Activated naive CD8-positive, alpha-beta T cell (primary cell): Measurements from ENCODE around the gene CCDC191.
A peak's percentile ranks its signal among the peaks of the same experiment; 100 is the strongest.

Experiments used
- H3K27ac Mint-ChIP-seq: one replicate; pipeline ENCODE4 v1.8.0; 2021; ENCODE audit warnings: mixed read lengths
- H3K27me3 Mint-ChIP-seq: one replicate; pipeline ENCODE4 v1.8.0; 2021; ENCODE audit warnings: mixed read lengths
- H3K36me3 Mint-ChIP-seq: one replicate; pipeline ENCODE4 v1.8.0; 2021; ENCODE audit warnings: mixed read lengths
- H3K4me1 Mint-ChIP-seq: one replicate; pipeline ENCODE4 v1.8.0; 2021; ENCODE audit warnings: low read depth, mixed read lengths
- H3K4me3 Mint-ChIP-seq: one replicate; pipeline ENCODE4 v1.8.0; 2021; ENCODE audit warnings: mild to moderate bottlenecking, mixed read lengths
- H3K9me3 Mint-ChIP-seq: one replicate; pipeline ENCODE4 v1.8.0; 2021; ENCODE audit warnings: low read depth, mixed read lengths

CCDC191 gene

GRCh38 chr3:113954091-113954685 lies 102.1 kb downstream of the CCDC191 start:
- Mint-ChIP-seq H3K27ac (no peak overlapping the region), H3K9me3 (no peaks in the 10 kb centered on the region), H3K4me1 (peaks cover 13% of the 10 kb centered on the region), H3K36me3 (peaks cover 5% of the 10 kb centered on the region), H3K4me3 (no peak overlapping the region), H3K27me3 (peaks cover 4% of the 10 kb centered on the region)

GRCh38 chr3:113953677-113954076 lies 102.6 kb downstream of the CCDC191 start:
- Mint-ChIP-seq H3K4me1 (peaks cover 16% of the 10 kb centered on the region), H3K9me3 (no peaks in the 10 kb centered on the region), H3K4me3 (no peak overlapping the region), H3K36me3 (peaks cover 5% of the 10 kb centered on the region), H3K27me3 (peaks cover 4% of the 10 kb centered on the region), H3K27ac (no peak overlapping the region)

GRCh38 chr3:113952921-113953320 lies 103.4 kb downstream of the CCDC191 start:
- H3K9me3 Mint-ChIP-seq, result no peaks in the 10 kb centered on the region
- peaks cover 4% of the 10 kb centered on the region for H3K27me3 Mint-ChIP-seq
- no peak overlapping the region for H3K4me3 Mint-ChIP-seq
- H3K36me3 Mint-ChIP-seq, result peaks cover 5% of the 10 kb centered on the region
- no peak overlapping the region for H3K27ac Mint-ChIP-seq
- H3K4me1 Mint-ChIP-seq, result peaks cover 18% of the 10 kb centered on the region

- H3K27ac Mint-ChIP-seq, result no peak overlapping the region
Observed at GRCh38 chr3:113948015-113948917, 108.1 kb downstream of the CCDC191 start.

GRCh38 chr3:113947372-113948014 lies 108.8 kb downstream of the CCDC191 start, which contains the start of gene ZDHHC23:
Gene ZDHHC23 (plus strand): TSS chr3:113948013. CDS start chr3:113948803, 790 bp downstream.
- no peaks in the 10 kb centered on the region for H3K36me3 Mint-ChIP-seq
- H3K4me3 Mint-ChIP-seq, result peak within 1 kb of the TSS; percentile 87
- H3K27ac Mint-ChIP-seq, result peak within 1 kb of the TSS; percentile 71
- peaks cover 10% of the 10 kb centered on the region for H3K4me1 Mint-ChIP-seq
- H3K9me3 Mint-ChIP-seq, result no peaks in the 10 kb centered on the region
- peaks cover 9% of the 10 kb centered on the region for H3K27me3 Mint-ChIP-seq

More at GRCh38 chr3:113948015-113948917, 108.1 kb downstream of the CCDC191 start:
- Mint-ChIP-seq H3K36me3 (peaks cover 5% of the 10 kb centered on the region), H3K9me3 (no peaks in the 10 kb centered on the region), H3K4me1 (peaks cover 13% of the 10 kb centered on the region), H3K4me3 (peak overlapping the region; percentile 78), H3K27me3 (peaks cover 11% of the 10 kb centered on the region)

GRCh38 chr3:113946831-113947230 lies 109.5 kb downstream of the CCDC191 start:
- Mint-ChIP-seq H3K36me3 (no peaks in the 10 kb centered on the region), H3K27me3 (peaks cover 9% of the 10 kb centered on the region)

GRCh38 chr3:113927556-113927955 lies 128.8 kb downstream of the CCDC191 start:
- Mint-ChIP-seq H3K9me3 (peaks cover 21% of the 10 kb centered on the region), H3K27ac (no peak overlapping the region), H3K4me1 (no peaks in the 10 kb centered on the region), H3K27me3 (peaks cover 7% of the 10 kb centered on the region), H3K36me3 (peaks cover 14% of the 10 kb centered on the region), H3K4me3 (no peak overlapping the region)

More at GRCh38 chr3:113946831-113947230, 109.5 kb downstream of the CCDC191 start:
- Mint-ChIP-seq H3K4me1 (peaks cover 10% of the 10 kb centered on the region), H3K9me3 (no peaks in the 10 kb centered on the region), H3K4me3 (peak overlapping the region; percentile 87), H3K27ac (peak overlapping the region; percentile 71)

GRCh38 chr3:113914646-113915045 lies 141.7 kb downstream of the CCDC191 start:
- H3K4me1 Mint-ChIP-seq, result peaks cover 5% of the 10 kb centered on the region
- H3K27ac Mint-ChIP-seq, result no peak overlapping the region
- H3K9me3 Mint-ChIP-seq, result no peaks in the 10 kb centered on the region
- no peaks in the 10 kb centered on the region for H3K27me3 Mint-ChIP-seq
- H3K36me3 Mint-ChIP-seq, result no peaks in the 10 kb centered on the region
- H3K4me3 Mint-ChIP-seq, result no peak overlapping the region
